CD4-positive, CD25-positive, alpha-beta regulatory T cell (primary cell): ENCODE measurements around the gene USH1G. TPM values are rescaled to one million over a fixed set of nuclear protein-coding genes. Genes with fewer than 3 reads are reported as not detected.
A peak's percentile ranks its signal among the peaks of the same experiment; 100 is the strongest.
"Not testable (repeated sequence)": the region's sequence is repeated elsewhere in the genome, so short reads cannot be mapped to it uniquely, and the experiment has no call there.

Source experiments
- ATAC-seq, 2 donors: fragments of 150-1000 bp; cut with Tn5 transposase; one replicate each; pipeline ENCODE4 v1.10.0; 2021; ENCODE audit warnings: low read depth in 2 of 2, moderate number of reproducible peaks in 2 of 2, moderate library complexity in 1 of 2
- DNase-seq, 3 donors: peaks; one replicate each; pipeline versions ENCODE4 v3.0.0 to v3.0.0-alpha.2; 2012 to 2022; ENCODE audit warnings: mixed read lengths in 1 of 3
- H3K27ac ChIP-seq: one replicate; pipeline ENCODE4 v1.7.0; 2013; ENCODE audit warnings: mild to moderate bottlenecking, low read length; ENCODE audit not compliant: insufficient read depth, poor library complexity, severe bottlenecking
- H3K27me3 ChIP-seq: one replicate; pipeline ENCODE4 v1.7.0; 2013; ENCODE audit warnings: low read length; ENCODE audit not compliant: control insufficient read depth, insufficient read depth
- H3K36me3 ChIP-seq: one replicate; pipeline ENCODE4 v1.7.0; 2013; ENCODE audit warnings: mild to moderate bottlenecking, low read length, moderate library complexity; ENCODE audit not compliant: control insufficient read depth, insufficient read depth
- H3K4me1 ChIP-seq: 2 replicates; pipeline ENCODE4 v1.7.0; 2013; ENCODE audit warnings: mild to moderate bottlenecking, low read length; ENCODE audit not compliant: insufficient read depth, control insufficient read depth, poor library complexity, severe bottlenecking
- H3K4me3 ChIP-seq: one replicate; pipeline ENCODE4 v1.7.0; 2013; ENCODE audit warnings: low read depth, mild to moderate bottlenecking, low read length, moderate library complexity
- H3K9me3 ChIP-seq, 2 experiments: 1 replicate in 1 of 2; 2 replicates in 1 of 2; pipeline ENCODE4 v1.7.0; 2013; ENCODE audit warnings: low read length in 2 of 2, mild to moderate bottlenecking in 1 of 2, moderate library complexity in 1 of 2; ENCODE audit not compliant: control insufficient read depth in 2 of 2
- H3K27ac Mint-ChIP-seq, 3 donors: one replicate each; pipeline ENCODE4 v1.8.0; 2020 to 2022; ENCODE audit warnings: mild to moderate bottlenecking in 3 of 3, mixed read lengths in 3 of 3, moderate library complexity in 2 of 3
- H3K27me3 Mint-ChIP-seq: one replicate; pipeline ENCODE4 v1.8.0; 2022; ENCODE audit warnings: mild to moderate bottlenecking, mixed read lengths
- H3K36me3 Mint-ChIP-seq: one replicate; pipeline ENCODE4 v1.8.0; 2020; ENCODE audit warnings: mixed read lengths
- H3K4me1 Mint-ChIP-seq, 4 donors: one replicate each; pipeline ENCODE4 v1.8.0; 2020 to 2022; ENCODE audit warnings: mixed read lengths in 4 of 4, mild to moderate bottlenecking in 1 of 4
- H3K4me3 Mint-ChIP-seq, 4 donors: one replicate each; pipeline ENCODE4 v1.8.0; 2020 to 2022; ENCODE audit warnings: mild to moderate bottlenecking in 4 of 4, mixed read lengths in 4 of 4, moderate library complexity in 3 of 4
- H3K9me3 Mint-ChIP-seq, 7 donors: one replicate each; pipeline ENCODE4 v1.8.0; 2020 to 2022; ENCODE audit warnings: mixed read lengths in 7 of 7, mild to moderate bottlenecking in 3 of 7, moderate library complexity in 2 of 7
- polyA plus RNA-seq, 4 donors: library from polyadenylated mRNA; unstranded; fragments of 300-500 nt; fragmentation: Illumina TruSeq; gene quantifications; one replicate each; pipeline ENCODE4 v1.2.3, GENCODE V29; 2021
- total RNA-seq: library from RNA; stranded (reverse); gene quantifications from one replicate; pipeline ENCODE4 v1.2.3, GENCODE V29; 2022

Gene USH1G
- total RNA-seq (not detected), polyA plus RNA-seq (not detected)

GRCh38 chr17:74922694-74923537, at the start of gene USH1G:
USH1G (minus strand) TSS chr17:74923255; CDS start chr17:74923073, 182 bp downstream.
- H3K4me3 ChIP-seq: no peak within 1 kb of the TSS
- Mint-ChIP-seq H3K9me3 (peaks cover 0 to 1% (median 0%) of the 10 kb centered on the region in 7 donors), H3K27me3 (peaks cover 68% of the 10 kb centered on the region), H3K36me3 (no peaks in the 10 kb centered on the region), H3K4me3 (peak within 1 kb of the TSS in 3 of 4 donors; percentile 54 to 67 (median 58)), H3K4me1 (peaks cover 0 to 22% (median 0%) of the 10 kb centered on the region in 4 donors), H3K27ac (no peak within 1 kb of the TSS)
- no peak for DNase-seq
- H3K9me3 ChIP-seq: no peaks in the 10 kb centered on the region
- no peaks in the 10 kb centered on the region for H3K36me3 ChIP-seq
- ATAC-seq: peak; percentile 22 to 26
- H3K4me1 ChIP-seq: peaks cover 19% of the 10 kb centered on the region
- H3K27ac ChIP-seq: no peak within 1 kb of the TSS
- peaks cover 9% of the 10 kb centered on the region for H3K27me3 ChIP-seq

DNA sequence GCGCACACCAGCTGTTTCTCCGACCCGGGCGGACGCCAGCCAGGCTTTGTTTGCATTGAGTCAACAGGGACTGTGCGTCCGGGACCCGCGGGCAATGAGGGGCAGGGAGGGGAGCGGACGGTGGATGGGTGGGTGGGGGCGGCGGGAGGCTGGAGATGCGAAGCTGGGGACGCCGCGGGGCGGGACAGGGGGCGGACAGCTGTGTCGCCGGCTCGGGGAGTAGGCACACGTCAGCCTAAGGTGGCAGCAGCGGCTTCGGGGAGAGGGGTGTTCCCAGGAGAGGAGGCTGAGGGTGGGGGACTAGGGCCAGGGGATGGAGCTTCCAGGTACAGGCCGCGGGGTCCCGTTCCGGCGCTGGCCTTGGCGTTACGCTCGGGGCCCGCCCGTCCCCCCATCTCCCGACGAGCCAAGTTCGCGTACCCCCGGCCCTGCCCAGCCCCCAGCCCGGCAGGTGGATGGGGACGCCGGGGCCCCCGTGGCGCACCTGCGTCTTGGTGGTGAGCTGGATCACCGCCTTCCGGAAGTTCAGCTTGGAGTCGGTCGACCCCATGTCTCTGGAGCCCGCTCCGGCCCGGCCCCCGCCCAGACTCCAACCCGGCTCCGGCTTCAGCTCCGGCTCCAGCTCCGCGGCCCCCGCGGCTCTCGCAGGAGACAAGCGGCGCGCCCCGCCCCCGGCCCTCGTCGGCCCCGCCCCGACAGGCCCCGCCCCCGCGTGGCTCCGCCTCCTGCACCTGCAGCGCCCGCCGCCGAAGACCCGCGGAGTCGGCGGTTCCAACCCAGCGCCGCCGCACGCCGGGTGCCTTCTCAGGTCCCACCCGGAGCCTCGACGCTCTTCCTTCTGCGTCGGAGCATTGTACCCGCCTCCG, 49.3 kb upstream of the USH1G start, which contains the start of gene HID1:
Gene HID1 (minus strand): TSS at position 653 of the 866 bp plus-strand sequence. CDS start 103 bp downstream, at position 550.
- peaks cover 5% of the 10 kb centered on the region for H3K4me1 ChIP-seq
- Mint-ChIP-seq H3K4me1 (peaks cover 0 to 14% (median 1%) of the 10 kb centered on the region in 4 donors), H3K36me3 (no peaks in the 10 kb centered on the region), H3K4me3 (peak within 1 kb of the TSS; percentile 76 to 88 (median 85)), H3K9me3 (peaks cover 0 to 1% (median 0%) of the 10 kb centered on the region in 7 donors), H3K27ac (peak within 1 kb of the TSS in 2 of 3 donors; percentile 91), H3K27me3 (peaks cover 40% of the 10 kb centered on the region)
- H3K36me3 ChIP-seq: no peaks in the 10 kb centered on the region
- peak; percentile 62 to 79 (median 72) for DNase-seq
- H3K4me3 ChIP-seq: no peak within 1 kb of the TSS
- H3K9me3 ChIP-seq: no peaks in the 10 kb centered on the region
- H3K27me3 ChIP-seq: peaks cover 7% of the 10 kb centered on the region
- ATAC-seq: peak; percentile 84 to 85
- H3K27ac ChIP-seq: no peak within 1 kb of the TSS

DNA sequence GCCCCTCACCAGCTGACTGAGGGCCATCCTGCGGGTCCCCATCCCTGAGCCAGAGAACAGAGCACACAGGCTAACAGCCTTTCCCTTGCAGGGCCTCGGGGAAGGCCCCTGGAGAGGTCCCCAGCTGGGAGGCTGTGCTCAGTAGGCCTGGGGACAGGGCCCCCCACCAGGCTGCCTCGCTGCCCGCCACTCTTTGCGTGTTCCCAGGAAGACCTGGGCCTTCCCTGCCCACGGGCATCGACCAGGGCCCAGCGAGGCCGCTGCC, 48.7 kb upstream of the USH1G start:
- H3K4me1 ChIP-seq: peaks cover 5% of the 10 kb centered on the region
- peaks cover 37% of the 10 kb centered on the region for H3K27me3 Mint-ChIP-seq
- DNase-seq: no peak
- peak overlapping the region in 3 of 4 donors; percentile 52 to 88 (median 77) for H3K4me3 Mint-ChIP-seq
- no peaks in the 10 kb centered on the region for H3K36me3 Mint-ChIP-seq
- peaks cover 0 to 14% (median 1%) of the 10 kb centered on the region in 4 donors for H3K4me1 Mint-ChIP-seq
- peak overlapping the region in 1 of 3 donors; percentile 62 for H3K27ac Mint-ChIP-seq
- no peaks in the 10 kb centered on the region for H3K36me3 ChIP-seq
- no peak for ATAC-seq
- H3K27ac ChIP-seq: no peak overlapping the region
- H3K9me3 ChIP-seq: no peaks in the 10 kb centered on the region
- H3K27me3 ChIP-seq: peaks cover 7% of the 10 kb centered on the region
- H3K4me3 ChIP-seq: no peak overlapping the region
- H3K9me3 Mint-ChIP-seq: peaks cover 0 to 1% (median 0%) of the 10 kb centered on the region in 7 donors

DNA sequence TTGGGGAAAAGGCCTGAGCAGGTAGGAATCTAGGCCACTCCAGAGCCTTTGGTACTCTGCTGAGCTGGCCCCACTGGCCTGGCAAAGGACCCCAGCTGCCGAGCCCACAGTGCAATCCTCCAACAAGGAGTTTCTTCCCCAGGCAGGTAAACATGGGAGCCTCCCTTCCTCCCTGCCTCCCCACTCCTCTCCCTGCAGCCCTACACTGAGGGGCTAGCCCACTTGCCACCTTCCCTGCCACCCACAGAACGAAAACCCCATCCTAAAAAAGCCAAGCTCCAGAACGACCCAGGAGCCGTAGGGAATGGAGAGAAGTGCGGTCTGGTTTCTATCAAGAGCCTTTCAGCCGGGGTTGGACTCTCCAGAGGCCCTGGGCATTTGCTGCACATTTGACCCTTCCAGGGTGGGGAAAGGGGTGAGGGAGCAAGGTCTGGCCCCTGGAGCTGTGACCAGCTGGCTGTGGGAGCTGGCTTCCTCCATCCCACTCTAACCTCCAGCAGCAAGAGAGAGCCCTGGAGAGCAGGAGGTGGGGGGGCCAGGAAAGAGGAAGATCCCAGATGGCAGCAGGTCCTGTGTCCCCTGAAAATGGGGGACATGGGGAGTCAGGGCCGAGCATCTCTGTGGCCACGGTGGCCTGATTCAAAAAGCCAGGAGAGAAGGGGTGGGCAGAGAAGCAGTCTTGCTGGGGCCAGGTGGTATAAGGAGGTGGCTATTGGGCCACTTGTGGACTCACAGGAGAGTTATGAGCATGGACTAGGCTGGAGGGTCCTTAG, 48.2 kb upstream of the USH1G start:
- Mint-ChIP-seq H3K4me1 (peaks cover 0 to 14% (median 1%) of the 10 kb centered on the region in 4 donors), H3K9me3 (peaks cover 0 to 1% (median 0%) of the 10 kb centered on the region in 7 donors), H3K36me3 (no peaks in the 10 kb centered on the region), H3K4me3 (peak overlapping the region; percentile 64 to 88 (median 76)), H3K27me3 (peaks cover 34% of the 10 kb centered on the region), H3K27ac (peak overlapping the region in 1 of 3 donors; percentile 62)
- DNase-seq (no peak), ATAC-seq (no peak)
- Histone ChIP-seq H3K4me3 (no peak overlapping the region), H3K4me1 (peaks cover 5% of the 10 kb centered on the region), H3K27ac (no peak overlapping the region), H3K9me3 (no peaks in the 10 kb centered on the region), H3K27me3 (peaks cover 7% of the 10 kb centered on the region), H3K36me3 (no peaks in the 10 kb centered on the region)

- ATAC-seq: no peak
- Mint-ChIP-seq H3K4me1 (peaks cover 0 to 14% (median 1%) of the 10 kb centered on the region in 4 donors), H3K27ac (no peak overlapping the region), H3K27me3 (peaks cover 29% of the 10 kb centered on the region), H3K4me3 (peak overlapping the region; percentile 33 to 76 (median 72)), H3K9me3 (peaks cover 0 to 1% (median 0%) of the 10 kb centered on the region in 7 donors), H3K36me3 (no peaks in the 10 kb centered on the region)
- no peaks in the 10 kb centered on the region for H3K9me3 ChIP-seq
- peaks cover 7% of the 10 kb centered on the region for H3K27me3 ChIP-seq
- H3K36me3 ChIP-seq: no peaks in the 10 kb centered on the region
- no peak overlapping the region for H3K4me3 ChIP-seq
- H3K4me1 ChIP-seq: peaks cover 5% of the 10 kb centered on the region
- no peak overlapping the region for H3K27ac ChIP-seq
- DNase-seq: no peak
These were observed 47.3 kb upstream of the USH1G start for GRCh38 chr17:74970395-74970794.

DNA sequence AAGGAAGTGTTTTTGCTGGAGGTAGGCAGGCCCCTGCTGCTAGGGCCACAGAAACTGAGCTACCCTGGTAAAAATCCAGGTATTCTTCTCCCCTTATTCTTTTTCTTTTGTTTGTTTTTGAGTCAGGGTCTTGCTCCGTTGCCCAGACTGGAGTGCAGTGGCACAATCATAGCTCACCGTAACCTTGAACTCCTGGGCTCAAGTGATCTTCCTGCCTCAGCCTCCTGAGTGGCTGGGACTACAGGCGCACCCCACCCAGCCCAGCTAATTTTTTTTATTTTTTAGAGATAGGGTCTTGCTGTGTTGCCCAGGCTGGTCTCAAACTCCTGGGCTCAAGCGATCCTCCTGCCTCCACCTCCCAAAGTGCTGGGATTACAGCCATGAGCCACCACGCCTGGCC, 46.4 kb upstream of the USH1G start:
- H3K27ac Mint-ChIP-seq, H3K27ac ChIP-seq, H3K9me3 ChIP-seq, H3K4me3 ChIP-seq, ATAC-seq, H3K9me3 Mint-ChIP-seq, H3K36me3 ChIP-seq, H3K27me3 ChIP-seq, H3K4me1 ChIP-seq, H3K36me3 Mint-ChIP-seq, DNase-seq: not testable (repeated sequence)
- H3K4me1 Mint-ChIP-seq: peaks cover 0 to 16% (median 1%) of the 10 kb centered on the region in 4 donors
- peaks cover 23% of the 10 kb centered on the region for H3K27me3 Mint-ChIP-seq
- H3K4me3 Mint-ChIP-seq: peak overlapping the region in 1 of 4 donors; percentile 23

DNA sequence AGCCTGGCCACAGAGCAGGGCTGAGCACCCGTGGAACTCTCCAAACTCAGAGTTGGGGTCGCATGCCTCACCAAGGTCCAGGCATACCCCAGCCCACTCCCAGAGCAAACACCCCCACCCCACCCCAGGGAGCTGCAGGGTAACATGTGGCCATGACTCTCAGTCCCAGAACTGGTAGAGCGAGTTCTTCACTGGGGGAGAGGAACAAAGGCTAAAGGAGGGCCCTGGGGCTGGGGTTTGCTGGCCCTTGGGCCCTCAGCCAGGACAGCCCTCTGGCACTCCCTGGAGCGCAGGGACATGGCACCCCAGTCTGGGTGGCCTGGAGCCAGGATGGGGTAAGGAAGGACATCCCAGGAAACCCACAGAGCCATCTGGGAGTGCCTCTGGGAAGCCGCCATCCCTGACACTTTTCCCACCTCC, 45.3 kb upstream of the USH1G start:
- no peak for ATAC-seq
- DNase-seq: no peak
- Mint-ChIP-seq H3K4me1 (peaks cover 0 to 16% (median 1%) of the 10 kb centered on the region in 4 donors), H3K27ac (no peak overlapping the region), H3K27me3 (peaks cover 16% of the 10 kb centered on the region), H3K4me3 (no peak overlapping the region), H3K36me3 (no peaks in the 10 kb centered on the region), H3K9me3 (peaks cover 0 to 1% (median 0%) of the 10 kb centered on the region in 7 donors)
- H3K27me3 ChIP-seq: no peaks in the 10 kb centered on the region
- H3K4me1 ChIP-seq: peaks cover 5% of the 10 kb centered on the region
- no peaks in the 10 kb centered on the region for H3K36me3 ChIP-seq
- H3K9me3 ChIP-seq: no peaks in the 10 kb centered on the region
- H3K27ac ChIP-seq: no peak overlapping the region
- H3K4me3 ChIP-seq: no peak overlapping the region
